Heart left ventricle (tissue), 16 donors: ENCODE data around the gene ALPK3. TPM values are rescaled to one million over a fixed set of nuclear protein-coding genes. Genes with fewer than 3 reads are reported as not detected.
A peak's percentile ranks its signal among the peaks of the same experiment; 100 is the strongest.

Source experiments
- ATAC-seq, 4 donors: fragments of 200-7000 bp; cut with Tn5 transposase; one replicate each; pipeline ENCODE4 v1.9.1; 2020 to 2022; ENCODE audit warnings: moderate library complexity in 4 of 4, mild to moderate bottlenecking in 3 of 4, moderate number of reproducible peaks in 1 of 4
- DNase-seq, 5 donors: peaks; one replicate each; pipeline ENCODE4 v3.0.0-alpha.2; 2020
- H3K27ac ChIP-seq, 12 donors: fragments of 200-600 bp; sonication (generic) in 4 of 12; one replicate each; pipeline versions ENCODE4 v1.5.0 to v1.8.0; 2016 to 2022; ENCODE audit warnings: mild to moderate bottlenecking in 2 of 12
- H3K27me3 ChIP-seq, 9 donors: fragments of 200-600 bp; sonication (generic) in 2 of 9; one replicate each; pipeline versions ENCODE4 v1.5.1 to v1.8.0; 2016 to 2022; ENCODE audit warnings: mild to moderate bottlenecking in 3 of 9
- H3K36me3 ChIP-seq, 9 donors: fragments of 200-600 bp; sonication (generic) in 2 of 9; one replicate each; pipeline versions ENCODE4 v1.5.0 to v1.8.0; 2018 to 2022; ENCODE audit warnings: mild to moderate bottlenecking in 2 of 9
- H3K4me1 ChIP-seq, 12 donors: fragments of 200-600 bp; sonication (generic) in 4 of 12; one replicate each; pipeline versions ENCODE4 v1.5.0 to v1.8.0; 2016 to 2022; ENCODE audit warnings: mild to moderate bottlenecking in 3 of 12
- H3K4me3 ChIP-seq, 12 donors: fragments of 200-600 bp; sonication (generic) in 4 of 12; one replicate each; pipeline versions ENCODE4 v1.5.0 to v1.8.0; 2017 to 2022; ENCODE audit warnings: mild to moderate bottlenecking in 9 of 12, moderate library complexity in 4 of 12
- H3K9me3 ChIP-seq, 12 donors: fragments of 200-600 bp; sonication (generic) in 4 of 12; one replicate each; pipeline versions ENCODE4 v1.5.0 to v1.8.0; 2016 to 2022; ENCODE audit warnings: mild to moderate bottlenecking in 1 of 12
- POLR2A ChIP-seq, 2 donors: fragments of 450-650 bp; IDR thresholded peaks; one replicate each; pipeline ENCODE4 v1.6.1; 2017; ENCODE audit warnings: antibody characterized with exemption in 2 of 2, mild to moderate bottlenecking in 2 of 2, moderate library complexity in 2 of 2
- WGBS, 4 donors: extraction: QIAGEN DNeasy Blood & Tissue Kit in 2 of 4; methylation state at CpG; one replicate each; pipeline versions ENCODE4 v1.1.5 to v1.1.7; 2013 to 2018; 5-methylcytosine and 5-hydroxymethylcytosine counted together
- intact Hi-C, 10 donors: fragments of 100-400 bp; cut with DNase I; formaldehyde crosslinking; loops; one replicate each; pipeline versions ENCODE4 v1.11.1 to v1.14.2; 2022
- polyA plus RNA-seq, 2 donors: library from polyadenylated mRNA; stranded (reverse); fragments of 200-250 nt; gene quantifications; one replicate each; pipeline ENCODE4 v1.2.3, GENCODE V29; 2013
- total RNA-seq, 9 donors: library from RNA; depleted of rRNA in 2 of 9; stranded (reverse); fragments of >200 nt in 2 of 9; fragmentation: NEBNext Ultra II Directional in 3 of 9; extraction: Animal tissue kit (Norgen Biotek cat#: 25700) in 3 of 9; gene quantifications; one replicate each; pipeline versions ENCODE4 v1.1.0 to v1.2.4, GENCODE V29; 2016 to 2023
- TF ChIP-seq, protein P1 (sequence below), 12 donors: fragments of 200-600 bp; sonication (generic) in 4 of 12; IDR thresholded peaks; one replicate each; pipeline versions ENCODE4 v1.5.0 to v1.8.0; 2018 to 2022; ENCODE audit warnings: antibody characterized with exemption in 12 of 12, mild to moderate bottlenecking in 5 of 12
- donor health status: ischemic (EF 13 %, LVEDD 7.1; RV severe dilation, severe dysfunction).
- donor health status: healthy with polysubstance abuse.
- donor health status: DM: no; HTN: yes; CAD: no.
- donor health status: DM: no; HTN: no; CAD: no.
- donor health status: ischemic (EF 25% LVEDD 6.9; RV normal size, moderate dysfunction).
- donor health status: ischemic (EF 25% LVEDD 5.7; RV mildly dilated, moderate dysfunction).
- donor health status: healthy.
- donor health status: DM: yes; HTN: yes; CAD: no.
- donor health status: ischemic (EF 35%, LVEDD 5.7; RV mildly dilated, moderate dysfunction).
- donor health status: nonischemic (EF 11% LVEDD 7.7; RV severe dilation, severe dysfunction).
- donor health status: DM: yes; HTN: yes; CAD: no.
- donor health status: PGD.
- donor health status: ischemic (EF 29% LVEDD 5.4; RV normal size, mild dysfunction).
- donor health status: nonischemic (EF 23%, LVEDD 6.1; RV moderate dilation, normal function).

Gene ALPK3
- total and polyA plus RNA-seq, 11 donors = 82.2 to 258 (median 144) TPM

DNA sequence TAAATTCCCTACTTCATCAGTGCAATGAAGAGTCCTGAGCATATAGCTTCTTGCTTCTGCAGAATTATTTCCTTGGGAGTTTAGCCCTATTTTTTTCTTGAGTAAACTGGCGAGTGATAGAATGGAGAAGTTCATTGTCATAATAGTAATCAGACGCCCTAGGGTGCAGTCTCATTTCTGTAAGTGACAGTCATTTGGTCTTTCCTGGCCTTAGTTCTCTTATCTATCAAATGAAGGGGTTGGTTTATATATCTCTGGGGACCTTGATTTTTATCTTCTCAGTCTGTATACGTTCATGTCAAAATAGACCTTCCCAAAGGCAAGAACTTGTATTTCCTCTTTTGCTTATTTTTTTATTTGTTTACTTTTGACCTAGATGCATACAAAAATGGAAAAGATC, 9.9 kb upstream of the ALPK3 start:
- no peak for TF ChIP-seq POLR2A (IDR thresholded peaks at IDR 0.05)
- TF ChIP-seq, protein P1, sequence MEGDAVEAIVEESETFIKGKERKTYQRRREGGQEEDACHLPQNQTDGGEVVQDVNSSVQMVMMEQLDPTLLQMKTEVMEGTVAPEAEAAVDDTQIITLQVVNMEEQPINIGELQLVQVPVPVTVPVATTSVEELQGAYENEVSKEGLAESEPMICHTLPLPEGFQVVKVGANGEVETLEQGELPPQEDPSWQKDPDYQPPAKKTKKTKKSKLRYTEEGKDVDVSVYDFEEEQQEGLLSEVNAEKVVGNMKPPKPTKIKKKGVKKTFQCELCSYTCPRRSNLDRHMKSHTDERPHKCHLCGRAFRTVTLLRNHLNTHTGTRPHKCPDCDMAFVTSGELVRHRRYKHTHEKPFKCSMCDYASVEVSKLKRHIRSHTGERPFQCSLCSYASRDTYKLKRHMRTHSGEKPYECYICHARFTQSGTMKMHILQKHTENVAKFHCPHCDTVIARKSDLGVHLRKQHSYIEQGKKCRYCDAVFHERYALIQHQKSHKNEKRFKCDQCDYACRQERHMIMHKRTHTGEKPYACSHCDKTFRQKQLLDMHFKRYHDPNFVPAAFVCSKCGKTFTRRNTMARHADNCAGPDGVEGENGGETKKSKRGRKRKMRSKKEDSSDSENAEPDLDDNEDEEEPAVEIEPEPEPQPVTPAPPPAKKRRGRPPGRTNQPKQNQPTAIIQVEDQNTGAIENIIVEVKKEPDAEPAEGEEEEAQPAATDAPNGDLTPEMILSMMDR (IDR thresholded peaks at IDR 0.05) = no peak
- WGBS, 4 donors = 79 to 92% (median 86%) methylated on average over 3 of the region's 3 CpGs
- intact Hi-C loops = loop anchor here in 1 of 10 donors (5.0 kb wide), 1 partner anchor 35 kb away; no protein-coding TSS in a partner anchor

DNA sequence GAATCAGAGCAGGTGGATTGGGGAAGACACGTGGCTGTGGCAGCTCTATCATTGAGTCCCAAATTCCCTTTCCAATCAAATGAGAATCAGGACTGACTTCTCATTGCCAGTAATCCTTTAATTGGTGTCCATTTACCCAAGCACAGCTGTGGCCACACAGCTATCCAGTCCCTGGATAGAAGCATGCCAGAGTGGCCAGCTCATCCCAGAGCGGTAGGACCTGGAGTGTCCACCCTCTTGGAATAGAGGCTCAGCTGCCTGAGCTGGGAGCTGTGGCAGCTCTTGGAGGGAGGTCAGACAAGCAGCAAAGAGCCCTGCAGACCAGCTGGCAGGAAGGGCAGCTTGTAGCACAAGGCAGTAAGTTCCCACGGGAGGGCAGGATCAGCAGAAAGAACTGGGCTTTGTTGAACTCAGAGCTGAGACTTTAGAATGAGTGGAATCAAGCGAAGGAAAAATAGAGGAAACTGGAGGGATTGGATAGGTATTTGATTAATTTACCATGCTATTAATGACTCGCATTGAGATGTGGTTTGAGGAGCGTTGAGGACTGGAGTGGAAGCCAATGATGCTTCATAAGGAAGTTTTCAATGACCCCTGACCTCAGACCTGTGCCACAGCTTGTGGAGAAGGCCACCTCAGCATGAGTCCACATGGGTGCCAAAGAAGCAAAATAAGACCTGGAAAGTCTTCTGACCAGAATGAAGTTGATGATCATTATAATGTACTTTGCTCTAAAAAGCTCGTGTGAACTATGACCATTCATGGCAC, 6.9 kb upstream of the ALPK3 start:
- DNase-seq (peak in 1 of 5 donors; percentile 19), ATAC-seq (peak in 3 of 4 donors; percentile 47 to 62 (median 56))
- intact Hi-C loops = loop anchor here in 6 of 10 donors (5.0 to 10.0 kb wide), 6 partner anchors 55 to 215 kb away; partner anchors contain the start of genes SEC11A (in 2 of the 6), NMB (in 1 of the 6), WDR73 (in 1 of the 6) and ZNF592 (in 1 of the 6)
- H3K4me3 ChIP-seq = no peak overlapping the region
- H3K4me1 ChIP-seq = peaks cover 0 to 11% (median 5%) of the 10 kb centered on the region in 12 donors
- no peak overlapping the region for H3K27ac ChIP-seq
- 72 to 82% (median 79%) methylated on average over 7 of the region's 7 CpGs for WGBS, 4 donors
- H3K27me3 ChIP-seq = no peaks in the 10 kb centered on the region
- TF ChIP-seq, protein P1 (IDR thresholded peaks at IDR 0.05) = no peak
- no peak for TF ChIP-seq POLR2A (IDR thresholded peaks at IDR 0.05)
- peaks cover 0 to 21% (median 12%) of the 10 kb centered on the region in 9 donors for H3K36me3 ChIP-seq
- H3K9me3 ChIP-seq = no peaks in the 10 kb centered on the region

More for the DNA sequence above, 9.9 kb upstream of the ALPK3 start:
- Histone ChIP-seq H3K4me3 (no peak overlapping the region), H3K27me3 (no peaks in the 10 kb centered on the region), H3K4me1 (peaks cover 0 to 14% (median 4%) of the 10 kb centered on the region in 12 donors), H3K27ac (no peak overlapping the region), H3K36me3 (peaks cover 0 to 49% (median 40%) of the 10 kb centered on the region in 9 donors), H3K9me3 (no peaks in the 10 kb centered on the region)
- no peak for DNase-seq
- no peak for ATAC-seq

DNA sequence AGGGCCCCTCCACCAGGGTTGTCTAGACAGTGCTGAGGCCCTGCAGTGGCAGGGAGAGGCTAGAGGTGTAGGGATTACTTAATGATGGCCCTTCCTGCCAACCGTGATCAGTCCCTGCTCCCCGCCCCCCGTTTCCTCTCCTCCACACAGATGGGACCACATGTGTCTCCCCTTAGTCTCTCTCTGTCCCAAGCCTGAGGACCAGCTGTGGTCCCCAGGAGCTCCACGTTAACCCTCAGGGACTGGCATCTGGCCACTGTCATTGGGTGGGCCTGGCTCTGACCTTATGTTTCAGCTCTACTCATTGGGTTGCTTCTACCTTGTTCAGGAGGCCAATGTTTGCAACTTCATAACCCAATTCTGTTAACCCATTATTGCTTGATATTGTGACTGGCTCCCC, 6.0 kb upstream of the ALPK3 start:
- H3K4me3 ChIP-seq = no peak overlapping the region
- 72 to 89% (median 81%) methylated on average over 4 of the region's 4 CpGs for WGBS, 4 donors
- no peaks in the 10 kb centered on the region for H3K27me3 ChIP-seq
- peak in 1 of 5 donors; percentile 13 for DNase-seq
- H3K9me3 ChIP-seq = no peaks in the 10 kb centered on the region
- intact Hi-C loops = loop anchor here in 6 of 10 donors (5.0 to 10.0 kb wide), 6 partner anchors 56 to 216 kb away; partner anchors contain the start of genes SEC11A (in 2 of the 6), NMB (in 1 of the 6), WDR73 (in 1 of the 6) and ZNF592 (in 1 of the 6)
- no peak for TF ChIP-seq POLR2A (IDR thresholded peaks at IDR 0.05)
- TF ChIP-seq, protein P1 (IDR thresholded peaks at IDR 0.05) = no peak
- peaks cover 0 to 19% (median 7%) of the 10 kb centered on the region in 12 donors for H3K4me1 ChIP-seq
- ATAC-seq = peak in 1 of 4 donors; percentile 18
- H3K36me3 ChIP-seq = peaks cover 0 to 13% (median 5%) of the 10 kb centered on the region in 9 donors
- H3K27ac ChIP-seq = no peak overlapping the region

DNA sequence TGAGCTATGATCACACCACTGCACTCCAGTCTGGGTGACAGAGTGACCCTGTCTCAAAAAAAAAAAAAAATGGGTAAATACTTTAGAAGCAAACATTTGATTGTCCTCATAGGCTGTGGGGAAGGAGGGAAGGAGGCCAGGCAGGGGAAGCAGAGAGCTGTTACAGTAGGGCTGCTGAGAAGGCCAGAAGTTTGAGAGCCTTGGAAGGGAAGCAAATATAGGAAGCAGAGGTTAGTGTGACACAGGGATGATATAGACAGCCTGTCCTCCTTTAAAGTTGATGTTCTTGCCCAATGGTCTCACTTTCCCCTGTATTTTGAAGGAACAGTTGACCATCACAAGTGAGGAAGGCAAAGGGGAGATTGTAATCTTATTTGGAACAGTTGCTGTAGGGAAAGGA, 5.3 kb upstream of the ALPK3 start:
- Histone ChIP-seq H3K4me3 (no peak overlapping the region), H3K4me1 (peaks cover 0 to 26% (median 13%) of the 10 kb centered on the region in 12 donors), H3K9me3 (no peaks in the 10 kb centered on the region), H3K27ac (no peak overlapping the region), H3K36me3 (peaks cover 0 to 7% (median 0%) of the 10 kb centered on the region in 9 donors), H3K27me3 (no peaks in the 10 kb centered on the region)
- no peak for TF ChIP-seq POLR2A (IDR thresholded peaks at IDR 0.05)
- TF ChIP-seq, protein P1 (IDR thresholded peaks at IDR 0.05) = no peak
- no peak for ATAC-seq
- no peak for DNase-seq
- intact Hi-C loops = loop anchor here in 6 of 10 donors (5.0 to 10.0 kb wide), 6 partner anchors 57 to 217 kb away; partner anchors contain the start of genes SEC11A (in 2 of the 6), NMB (in 1 of the 6), WDR73 (in 1 of the 6) and ZNF592 (in 1 of the 6)
